Activated CD4-positive, alpha-beta T cell treated with anti-CD3 and anti-CD28 coated beads for 48 hours (primary cell): ENCODE data around the gene SYCP2L.
A peak's percentile ranks its signal among the peaks of the same experiment; 100 is the strongest.
"Not testable (repeated sequence)": the region's sequence is repeated elsewhere in the genome, so short reads cannot be mapped to it uniquely, and the experiment has no call there.

Experiments used
- DNase-seq: peaks from one replicate; pipeline ENCODE4 v3.0.0-alpha.2; 2020

Gene SYCP2L

GRCh38 chr6:10882253-10882630 is 4.6 kb upstream of the SYCP2L start:
- not testable (repeated sequence) for DNase-seq

DNA sequence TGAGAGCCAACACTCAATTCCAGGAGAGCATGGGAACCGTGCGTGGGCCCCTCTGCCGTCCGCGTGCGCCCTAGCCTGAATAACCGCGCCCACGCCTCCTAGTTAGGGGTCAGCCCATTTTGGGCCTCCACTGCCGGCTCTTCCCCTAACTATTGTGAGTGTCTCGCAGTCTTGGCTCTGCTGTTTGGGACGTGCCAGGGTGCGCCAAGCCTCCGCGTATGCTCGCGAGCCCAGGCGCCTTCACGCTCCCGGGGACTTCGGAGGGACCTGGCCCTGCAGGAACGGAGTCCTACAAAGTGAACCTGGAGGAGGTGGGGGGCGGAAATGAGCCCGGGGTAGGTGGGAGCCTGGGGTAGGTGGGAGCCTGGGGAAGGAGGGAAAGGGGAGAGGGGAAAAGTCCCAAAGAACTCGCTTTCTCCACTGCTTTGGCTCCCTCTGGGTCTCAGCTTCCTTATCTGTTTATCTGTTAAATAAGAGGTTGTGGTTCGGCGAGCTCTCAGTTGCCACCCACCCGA is 4.1 kb upstream of the SYCP2L start:
- peak; percentile 13 for DNase-seq

GRCh38 chr6:10883312-10884244 is 3.3 kb upstream of the SYCP2L start:
- no peak for DNase-seq

DNA sequence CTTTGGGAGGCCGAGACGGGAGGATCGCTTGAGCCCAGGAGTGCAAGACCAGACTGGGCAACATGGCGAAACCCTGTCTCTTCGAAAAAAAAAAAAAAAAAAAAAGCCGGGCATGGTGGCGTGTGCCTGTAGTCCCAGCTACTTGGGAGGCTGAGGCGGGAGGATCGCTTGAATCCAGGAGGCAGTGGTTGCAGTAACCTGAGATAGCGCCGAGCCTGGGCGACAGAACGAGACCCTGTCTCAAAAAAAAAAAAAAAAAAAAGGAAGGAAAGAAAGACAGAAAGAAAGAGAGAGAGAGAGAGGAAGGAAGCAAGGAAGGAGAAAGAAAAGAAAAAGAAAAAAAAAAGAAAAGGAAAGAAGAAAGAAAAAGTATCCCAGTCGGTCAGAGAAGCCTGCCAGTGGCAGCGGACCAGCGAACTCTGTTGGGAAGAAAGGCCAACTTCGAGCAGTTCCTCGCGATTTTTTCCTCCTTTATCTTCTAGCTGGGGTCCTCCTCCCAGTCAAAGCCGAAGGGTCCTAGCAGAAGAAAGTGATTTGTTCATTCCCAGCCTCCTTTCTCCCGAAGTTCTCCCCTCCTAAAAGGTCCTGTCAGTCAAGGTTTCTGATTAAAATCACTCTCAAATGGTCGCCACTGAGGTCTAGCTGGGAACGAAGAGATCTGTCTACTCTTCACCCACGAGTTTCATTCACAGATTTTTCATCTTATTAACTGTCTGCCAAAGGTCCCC is 2.4 kb upstream of the SYCP2L start:
- DNase-seq = no peak

DNA sequence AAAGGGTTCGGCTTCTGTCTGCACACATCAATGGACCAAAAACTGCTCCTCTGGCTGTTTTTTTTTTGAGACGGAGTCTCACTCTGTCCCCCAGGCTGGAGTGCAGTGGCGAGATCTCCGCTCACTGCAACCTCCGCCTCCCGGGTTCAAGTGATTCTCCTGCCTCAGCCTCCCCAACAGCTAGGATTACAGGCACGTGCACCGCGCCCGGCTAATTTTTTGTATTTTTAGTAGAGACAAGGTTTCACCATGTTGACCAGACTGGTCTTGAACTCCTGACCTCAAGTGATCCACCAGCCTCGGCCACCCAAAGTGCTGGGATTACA is 524 bp upstream of the SYCP2L start:
- not testable (repeated sequence) for DNase-seq

GRCh38 chr6:10890151-10890550 is 3.3 kb downstream of the SYCP2L start:
- no peak for DNase-seq

DNA sequence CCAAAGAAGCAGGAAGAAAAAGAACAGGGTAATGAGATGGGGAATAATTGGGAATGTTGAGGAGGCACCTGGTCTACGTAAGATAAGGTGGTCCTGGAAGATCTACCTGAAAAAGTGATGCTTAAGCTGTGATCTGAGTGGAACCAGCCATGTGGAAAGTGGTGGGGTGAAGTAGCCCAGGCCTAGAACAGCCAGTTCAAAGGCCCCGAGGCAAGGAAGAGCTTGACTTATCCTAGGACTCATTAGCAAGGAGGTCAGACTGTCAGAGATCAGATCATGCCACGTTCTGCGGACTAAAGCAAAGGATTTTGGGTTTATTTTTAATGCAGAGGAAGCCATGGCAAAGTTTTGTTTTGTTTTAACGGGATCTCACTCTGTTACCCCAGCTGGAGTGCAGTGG is 5.1 kb downstream of the SYCP2L start:
- no peak for DNase-seq

GRCh38 chr6:10894958-10895357 is 8.1 kb downstream of the SYCP2L start:
- DNase-seq = no peak

- DNase-seq = no peak
Measured at GRCh38 chr6:10896691-10897090, 9.8 kb downstream of the SYCP2L start.

GRCh38 chr6:10901770-10902169 is 14.9 kb downstream of the SYCP2L start:
- no peak for DNase-seq

DNA sequence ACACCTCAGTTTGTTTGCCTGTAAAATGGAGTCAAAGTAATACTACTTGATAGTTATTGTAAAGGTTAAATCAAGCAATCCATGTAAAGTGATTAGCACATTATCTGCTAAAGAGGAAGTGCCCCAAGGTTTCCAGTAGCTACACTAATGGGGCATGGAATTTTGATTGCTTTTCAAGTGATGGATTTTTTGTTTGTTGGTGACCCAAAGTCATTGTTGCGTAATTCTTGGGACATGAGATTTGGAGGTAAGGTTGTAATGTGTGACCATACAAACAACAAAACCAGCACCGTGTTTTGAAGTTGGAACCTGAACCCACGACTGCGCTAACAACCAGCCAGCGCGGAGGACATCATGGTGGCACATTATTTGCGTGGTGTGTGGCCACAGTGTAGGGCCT is 17.2 kb downstream of the SYCP2L start:
- no peak for DNase-seq

- no peak for DNase-seq
Measured at GRCh38 chr6:10908228-10908627, 21.4 kb downstream of the SYCP2L start.

DNA sequence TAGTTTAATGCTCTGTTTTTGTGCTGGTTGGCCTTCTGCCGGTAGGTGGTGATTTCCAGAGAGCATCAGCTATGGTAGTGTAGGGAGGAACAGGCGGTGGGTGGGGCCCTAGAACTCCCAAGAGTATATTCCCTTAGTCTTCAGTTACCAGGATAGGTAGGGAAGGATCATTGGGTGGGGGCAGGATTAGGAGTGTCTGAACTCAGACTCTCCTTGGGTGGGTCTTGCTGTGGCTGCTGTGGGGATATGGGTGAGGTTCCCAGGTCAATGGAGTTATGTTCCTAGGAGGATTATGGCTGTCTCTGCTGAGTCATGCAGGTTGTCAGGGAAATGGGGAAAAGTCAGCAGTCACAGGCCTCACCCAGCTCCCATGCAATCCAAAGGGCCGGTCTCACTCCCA is 32.7 kb downstream of the SYCP2L start:
- not testable (repeated sequence) for DNase-seq

GRCh38 chr6:10933126-10933525 is 46.3 kb downstream of the SYCP2L start:
- DNase-seq = no peak

GRCh38 chr6:10939840-10940239 is 53.0 kb downstream of the SYCP2L start:
- DNase-seq = no peak

GRCh38 chr6:10945845-10946244 is 59.0 kb downstream of the SYCP2L start:
- DNase-seq = no peak

- no peak for DNase-seq
Measured at GRCh38 chr6:10947966-10948365, 61.1 kb downstream of the SYCP2L start.

- DNase-seq = no peak
Measured at GRCh38 chr6:10949579-10950490, 63.0 kb downstream of the SYCP2L start.

GRCh38 chr6:10951675-10952282 is 64.9 kb downstream of the SYCP2L start:
- DNase-seq = no peak

GRCh38 chr6:10954590-10955010 is 67.7 kb downstream of the SYCP2L start:
- DNase-seq = peak; percentile 86

DNA sequence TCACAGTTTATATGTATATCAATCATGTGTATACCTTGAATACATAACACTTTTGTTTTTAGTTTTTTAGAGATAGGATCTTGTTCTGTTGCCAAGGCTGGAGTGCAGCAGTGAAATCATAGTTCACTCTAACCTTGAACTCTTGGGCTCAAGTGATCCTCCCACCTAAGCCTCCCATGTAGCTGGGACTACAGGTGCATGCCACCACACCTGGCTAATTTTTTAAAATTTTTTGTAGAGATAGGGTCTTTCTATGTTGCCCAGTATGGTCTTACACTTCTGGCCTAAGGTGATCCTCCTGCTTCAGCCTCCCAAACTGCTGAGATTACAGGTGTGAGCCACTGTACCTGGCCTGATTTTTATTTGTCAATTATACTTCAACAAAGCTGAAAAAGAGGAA is 69.9 kb downstream of the SYCP2L start:
- DNase-seq = no peak

- DNase-seq = no peak
Measured at GRCh38 chr6:10957414-10957886, 70.6 kb downstream of the SYCP2L start.
